Sigmoid colon (tissue), 7 donors: ENCODE measurements around the gene MRM3. TPM values are rescaled to one million over a fixed set of nuclear protein-coding genes. Genes with fewer than 3 reads are reported as not detected.
"Not testable (repeated sequence)": the region's sequence is repeated elsewhere in the genome, so short reads cannot be mapped to it uniquely, and the experiment has no call there.

ENCODE experiments used
- DNase-seq: peaks from one replicate; pipeline ENCODE4 v3.0.0-alpha.2; 2019
- H3K27ac ChIP-seq, 4 donors: fragments of 200-600 bp; sonication (generic); one replicate each; pipeline ENCODE4 v1.5.1; 2016 to 2019; ENCODE audit warnings: mild to moderate bottlenecking in 1 of 4
- H3K27me3 ChIP-seq, 3 donors: fragments of 200-600 bp; sonication (generic); one replicate each; pipeline ENCODE4 v1.5.1; 2019; ENCODE audit warnings: mild to moderate bottlenecking in 1 of 3
- H3K36me3 ChIP-seq, 4 donors: fragments of 200-600 bp; sonication (generic); one replicate each; pipeline ENCODE4 v1.5.1; 2016 to 2019
- H3K4me1 ChIP-seq, 4 donors: fragments of 200-600 bp; sonication (generic); one replicate each; pipeline ENCODE4 v1.5.1; 2017 to 2019
- H3K4me3 ChIP-seq, 4 donors: fragments of 200-600 bp; sonication (generic); one replicate each; pipeline ENCODE4 v1.5.1; 2017 to 2019; ENCODE audit warnings: mild to moderate bottlenecking in 2 of 4, moderate library complexity in 1 of 4
- H3K9me3 ChIP-seq, 4 donors: fragments of 200-600 bp in 3 of 4; sonication (generic) in 3 of 4; one replicate each; pipeline versions ENCODE4 v1.5.1 to v1.6.1; 2013 to 2019
- EP300 ChIP-seq, 4 donors: sonication (generic); formaldehyde crosslinking; IDR thresholded peaks; one replicate each; pipeline ENCODE4 v1.6.1; 2017; ENCODE audit warnings: antibody characterized with exemption in 4 of 4
- POLR2A ChIP-seq, 2 donors: fragments of 450-650 bp; IDR thresholded peaks; one replicate each; pipeline ENCODE4 v1.6.1; 2016; ENCODE audit warnings: antibody characterized with exemption in 2 of 2, mild to moderate bottlenecking in 2 of 2, moderate library complexity in 2 of 2
- POLR2AphosphoS5 ChIP-seq, 4 donors: sonication (generic); formaldehyde crosslinking; IDR thresholded peaks; one replicate each; pipeline ENCODE4 v1.6.1; 2017; ENCODE audit warnings: antibody characterized with exemption in 4 of 4
- WGBS, 2 donors: extraction: QIAGEN DNeasy Blood & Tissue Kit; methylation state at CpG; one replicate each; pipeline ENCODE4 v1.1.7; 2013; 5-methylcytosine and 5-hydroxymethylcytosine counted together
- intact Hi-C: fragments of 100-400 bp; cut with DNase I; formaldehyde crosslinking; loops from one replicate; pipeline ENCODE4 v1.15.1; 2023
- polyA plus RNA-seq, 3 donors: library from polyadenylated mRNA; stranded (reverse); fragments of 200-250 nt; gene quantifications; one replicate each; pipeline ENCODE4 v1.2.3, GENCODE V29; 2013
- total RNA-seq, 4 donors: library from RNA; depleted of rRNA; stranded (reverse); fragments of >200 nt; gene quantifications; one replicate each; pipeline ENCODE4 v1.1.0, GENCODE V29; 2016
- TF ChIP-seq, protein P1 (sequence below), 4 experiments: fragments of 450-650 bp in 3 of 4; fragments of 200-600 bp in 1 of 4; IDR thresholded peaks; one replicate each; pipeline ENCODE4 v1.5.1; 2016 to 2019; ENCODE audit warnings: antibody characterized with exemption in 4 of 4, mild to moderate bottlenecking in 3 of 4, moderate library complexity in 2 of 4
- donor health status: healthy with polysubstance abuse.
- donor health status: Bipolar disorder and iron deficiency.
- donor health status: healthy.

Gene MRM3
- total and polyA plus RNA-seq, 7 donors = 10.4 to 22.4 (median 17.1) TPM

DNA sequence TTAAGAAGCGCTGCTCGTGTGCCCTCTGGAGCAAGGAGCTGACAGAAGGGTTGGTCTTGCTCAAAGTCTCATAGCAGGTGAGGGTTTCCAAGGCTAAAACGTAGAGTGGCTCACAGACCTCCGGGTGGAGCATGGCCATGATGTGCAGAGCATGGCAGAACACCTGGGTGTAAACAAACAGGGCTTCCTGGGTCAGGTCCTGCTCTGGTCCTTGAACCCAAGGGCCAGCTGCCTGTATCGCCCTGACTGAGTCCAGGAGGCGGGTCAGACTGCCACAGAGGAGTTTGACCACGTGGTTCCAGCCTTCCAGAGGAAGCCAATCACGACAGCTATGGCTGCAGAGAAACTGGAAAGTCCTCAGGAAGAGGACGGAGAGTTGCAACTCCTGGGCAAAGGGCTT is 37.2 kb upstream of the MRM3 start:
- WGBS, 2 donors = 82% methylated on average over 9 of the region's 9 CpGs
- Histone ChIP-seq H3K9me3 (no peaks in the 10 kb centered on the region), H3K4me1 (peaks cover 0 to 6% (median 0%) of the 10 kb centered on the region in 4 donors), H3K27ac (no peak overlapping the region), H3K4me3 (no peak overlapping the region), H3K27me3 (no peaks in the 10 kb centered on the region), H3K36me3 (peaks cover 8 to 77% (median 41%) of the 10 kb centered on the region in 4 donors)
- TF ChIP-seq, protein P1, sequence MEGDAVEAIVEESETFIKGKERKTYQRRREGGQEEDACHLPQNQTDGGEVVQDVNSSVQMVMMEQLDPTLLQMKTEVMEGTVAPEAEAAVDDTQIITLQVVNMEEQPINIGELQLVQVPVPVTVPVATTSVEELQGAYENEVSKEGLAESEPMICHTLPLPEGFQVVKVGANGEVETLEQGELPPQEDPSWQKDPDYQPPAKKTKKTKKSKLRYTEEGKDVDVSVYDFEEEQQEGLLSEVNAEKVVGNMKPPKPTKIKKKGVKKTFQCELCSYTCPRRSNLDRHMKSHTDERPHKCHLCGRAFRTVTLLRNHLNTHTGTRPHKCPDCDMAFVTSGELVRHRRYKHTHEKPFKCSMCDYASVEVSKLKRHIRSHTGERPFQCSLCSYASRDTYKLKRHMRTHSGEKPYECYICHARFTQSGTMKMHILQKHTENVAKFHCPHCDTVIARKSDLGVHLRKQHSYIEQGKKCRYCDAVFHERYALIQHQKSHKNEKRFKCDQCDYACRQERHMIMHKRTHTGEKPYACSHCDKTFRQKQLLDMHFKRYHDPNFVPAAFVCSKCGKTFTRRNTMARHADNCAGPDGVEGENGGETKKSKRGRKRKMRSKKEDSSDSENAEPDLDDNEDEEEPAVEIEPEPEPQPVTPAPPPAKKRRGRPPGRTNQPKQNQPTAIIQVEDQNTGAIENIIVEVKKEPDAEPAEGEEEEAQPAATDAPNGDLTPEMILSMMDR (IDR thresholded peaks at IDR 0.05) = no peak
- no peak for TF ChIP-seq POLR2AphosphoS5 (IDR thresholded peaks at IDR 0.05)
- no peak for TF ChIP-seq POLR2A (IDR thresholded peaks at IDR 0.05)
- no peak for TF ChIP-seq EP300 (IDR thresholded peaks at IDR 0.05)
- intact Hi-C loops = no loop called here
- no peak for DNase-seq

DNA sequence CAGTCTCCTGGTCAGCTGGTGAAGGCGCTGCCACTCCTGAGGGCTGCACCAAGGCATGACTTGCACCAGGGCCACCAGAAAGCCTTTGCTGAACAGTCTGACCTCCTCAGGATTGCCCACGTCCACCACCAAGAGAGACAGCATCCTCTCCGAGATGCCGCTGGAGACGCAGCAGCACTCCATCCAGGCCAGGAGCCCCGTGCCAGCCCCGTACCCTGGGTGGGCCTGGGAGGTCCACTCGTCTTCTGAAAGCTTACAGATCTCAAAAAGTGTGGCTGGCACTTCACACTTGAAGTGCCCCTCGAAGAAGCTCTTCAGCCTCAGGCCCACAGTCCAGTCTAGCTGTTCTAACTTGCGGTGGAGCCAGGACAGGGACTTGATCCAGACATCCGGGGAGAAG is 36.7 kb upstream of the MRM3 start:
- Histone ChIP-seq H3K27ac (no peak overlapping the region), H3K27me3 (no peaks in the 10 kb centered on the region), H3K36me3 (peaks cover 8 to 72% (median 41%) of the 10 kb centered on the region in 4 donors), H3K9me3 (no peaks in the 10 kb centered on the region), H3K4me1 (peaks cover 0 to 11% (median 3%) of the 10 kb centered on the region in 4 donors), H3K4me3 (no peak overlapping the region)
- intact Hi-C loops = no loop called here
- 94 to 96% methylated on average over 11 of the region's 11 CpGs for WGBS, 2 donors
- TF ChIP-seq EP300 (IDR thresholded peaks at IDR 0.05) (no peak), POLR2A (IDR thresholded peaks at IDR 0.05) (no peak)
- TF ChIP-seq, protein P1 (IDR thresholded peaks at IDR 0.05) = no peak
- no peak for DNase-seq

DNA sequence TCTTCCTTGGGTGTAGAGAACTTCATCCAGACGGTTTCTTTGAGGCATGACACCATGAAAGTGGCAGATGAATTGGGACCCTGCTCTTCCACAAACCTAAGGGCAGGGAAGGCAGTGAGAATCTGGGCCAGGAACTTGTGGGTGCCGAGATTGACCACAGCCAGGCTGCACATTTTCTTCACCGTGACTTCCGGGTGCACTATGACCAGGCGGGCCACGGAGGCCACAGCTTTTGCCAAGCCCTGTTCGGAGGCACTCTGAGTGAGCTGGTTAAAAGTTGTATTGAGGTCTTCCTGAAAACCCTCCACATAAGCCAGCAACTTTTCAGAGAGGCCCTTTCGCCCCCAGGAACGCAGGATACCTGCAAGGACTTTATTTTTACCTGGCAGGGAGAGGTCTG is 36.0 kb upstream of the MRM3 start:
- Histone ChIP-seq H3K9me3 (no peaks in the 10 kb centered on the region), H3K27me3 (no peaks in the 10 kb centered on the region), H3K36me3 (peaks cover 8 to 66% (median 41%) of the 10 kb centered on the region in 4 donors), H3K4me1 (peaks cover 0 to 18% (median 11%) of the 10 kb centered on the region in 4 donors), H3K27ac (no peak overlapping the region), H3K4me3 (no peak overlapping the region)
- no peak for DNase-seq
- 86 to 91% methylated on average over 9 of the region's 9 CpGs for WGBS, 2 donors
- TF ChIP-seq, protein P1 (IDR thresholded peaks at IDR 0.05) = no peak
- no peak for TF ChIP-seq POLR2A (IDR thresholded peaks at IDR 0.05)
- TF ChIP-seq POLR2AphosphoS5 (IDR thresholded peaks at IDR 0.05) = no peak
- no peak for TF ChIP-seq EP300 (IDR thresholded peaks at IDR 0.05)
- intact Hi-C loops = no loop called here

GRCh38 chr17:746783-747629 is 35.1 kb upstream of the MRM3 start:
- DNase-seq = no peak
- H3K27ac ChIP-seq = no peak overlapping the region
- peaks cover 0 to 24% (median 16%) of the 10 kb centered on the region in 4 donors for H3K4me1 ChIP-seq
- no peaks in the 10 kb centered on the region for H3K9me3 ChIP-seq
- intact Hi-C loops = no loop called here
- no peaks in the 10 kb centered on the region for H3K27me3 ChIP-seq
- TF ChIP-seq, protein P1 (IDR thresholded peaks at IDR 0.05) = no peak
- TF ChIP-seq POLR2A (IDR thresholded peaks at IDR 0.05) = no peak
- TF ChIP-seq EP300 (IDR thresholded peaks at IDR 0.05) = no peak
- TF ChIP-seq POLR2AphosphoS5 (IDR thresholded peaks at IDR 0.05) = no peak
- H3K4me3 ChIP-seq = no peak overlapping the region
- WGBS, 2 donors = 92 to 93% methylated on average over 38 of the region's 38 CpGs
- H3K36me3 ChIP-seq = peaks cover 8 to 57% (median 40%) of the 10 kb centered on the region in 4 donors

GRCh38 chr17:748604-749003 is 33.5 kb upstream of the MRM3 start:
- 97 to 99% methylated on average over 4 of the region's 4 CpGs for WGBS, 2 donors
- intact Hi-C loops = not testable (repeated sequence)

DNA sequence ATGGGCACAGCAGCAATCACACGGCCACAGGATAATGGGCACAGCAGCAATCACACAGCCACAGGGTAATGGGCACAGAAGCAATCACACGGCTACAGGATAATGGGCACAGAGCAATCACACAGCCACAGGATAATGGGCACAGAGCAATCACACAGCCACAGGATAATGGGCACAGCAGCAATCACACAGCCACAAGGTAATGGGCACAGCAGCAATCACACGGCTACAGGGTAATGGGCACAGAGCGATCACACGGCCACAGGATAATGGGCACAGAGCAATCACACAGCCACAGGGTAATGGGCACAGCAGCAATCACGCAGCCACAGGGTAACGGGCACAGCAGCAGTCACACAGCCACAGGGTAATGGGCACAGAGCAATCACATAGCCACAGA is 32.8 kb upstream of the MRM3 start:
- DNase-seq, H3K27me3 ChIP-seq, intact Hi-C loops, H3K9me3 ChIP-seq, H3K4me3 ChIP-seq, H3K27ac ChIP-seq: not testable (repeated sequence)
- 77 to 85% methylated on average over 7 of the region's 7 CpGs for WGBS, 2 donors
- H3K36me3 ChIP-seq = peaks cover 8 to 35% (median 29%) of the 10 kb centered on the region in 4 donors
- H3K4me1 ChIP-seq = peaks cover 0 to 26% (median 19%) of the 10 kb centered on the region in 4 donors

More at GRCh38 chr17:748604-749003, 33.5 kb upstream of the MRM3 start:
- not testable (repeated sequence) for H3K27ac ChIP-seq, H3K4me3 ChIP-seq, DNase-seq, H3K27me3 ChIP-seq, H3K9me3 ChIP-seq
- Histone ChIP-seq H3K4me1 (peaks cover 0 to 26% (median 19%) of the 10 kb centered on the region in 4 donors), H3K36me3 (peaks cover 8 to 42% (median 36%) of the 10 kb centered on the region in 4 donors)
